Stimulated activated CD8-positive, alpha-beta memory T cell treated with anti-CD3 and anti-CD28 coated beads, Interleukin-7, amount 100 ng/mL, for 4 hours (primary cell): ENCODE data around the gene ELOVL6.
"Not testable (repeated sequence)": the region's sequence is repeated elsewhere in the genome, so short reads cannot be mapped to it uniquely, and the experiment has no call there.

ENCODE experiments used
- DNase-seq, 2 donors: peaks; one replicate each; pipeline ENCODE4 v3.0.0-alpha.2; 2020; ENCODE audit warnings: low read depth in 2 of 2

The ELOVL6 gene, protein sequence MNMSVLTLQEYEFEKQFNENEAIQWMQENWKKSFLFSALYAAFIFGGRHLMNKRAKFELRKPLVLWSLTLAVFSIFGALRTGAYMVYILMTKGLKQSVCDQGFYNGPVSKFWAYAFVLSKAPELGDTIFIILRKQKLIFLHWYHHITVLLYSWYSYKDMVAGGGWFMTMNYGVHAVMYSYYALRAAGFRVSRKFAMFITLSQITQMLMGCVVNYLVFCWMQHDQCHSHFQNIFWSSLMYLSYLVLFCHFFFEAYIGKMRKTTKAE

DNA sequence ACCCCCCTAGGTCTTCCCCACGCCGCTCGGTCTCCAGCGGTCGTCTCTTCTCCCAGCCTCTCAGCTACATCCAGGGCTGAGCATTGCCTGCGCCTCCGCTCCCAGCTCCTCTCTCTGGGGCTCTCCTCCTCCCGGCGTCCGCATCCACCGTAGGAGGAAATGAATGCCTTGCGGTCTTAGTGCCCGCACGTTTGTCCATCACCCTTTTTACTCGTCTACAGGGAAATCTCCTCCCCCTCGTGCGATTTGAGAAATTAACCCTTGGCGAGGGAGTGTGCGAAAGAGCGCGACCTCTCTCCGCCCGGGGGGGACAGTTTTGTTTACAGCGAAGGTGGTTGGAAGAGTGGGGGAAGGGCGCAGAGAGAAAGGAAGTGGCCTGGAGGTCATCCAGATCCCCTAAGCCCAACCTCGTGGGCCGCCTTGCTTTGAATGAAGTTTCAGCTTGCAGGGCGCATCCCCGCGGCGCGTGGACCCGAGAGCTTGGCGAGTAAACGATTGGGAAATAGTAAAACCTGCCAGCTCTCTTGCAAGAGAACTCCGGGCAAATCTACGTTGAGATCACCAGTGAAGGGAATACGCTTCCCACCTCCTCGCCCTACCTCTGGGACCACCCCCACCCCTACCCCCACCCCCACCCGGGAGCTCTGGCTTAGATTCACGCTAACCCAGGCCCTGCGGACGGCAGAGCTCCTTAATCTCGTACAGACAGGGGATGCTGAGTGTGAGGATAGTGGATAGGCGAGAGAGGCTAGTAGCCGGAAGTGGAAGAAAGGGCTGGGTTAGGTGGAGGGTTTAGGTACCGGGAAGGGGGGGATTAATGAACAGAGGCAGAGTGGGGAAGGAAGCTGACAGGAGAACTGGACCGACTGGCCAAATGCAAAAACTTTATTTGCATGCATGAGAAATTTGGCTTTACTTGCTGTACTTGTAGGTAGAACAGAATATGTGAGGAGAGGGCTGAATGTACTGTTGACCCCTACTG lies at the start of gene ELOVL6:
Gene ELOVL6, minus strand, starts transcription at position 181 of the 982 bp plus-strand sequence. CDS start 280 bp downstream, outside the sequence.
- peak in 1 of 2 donors; percentile 12 for DNase-seq

DNA sequence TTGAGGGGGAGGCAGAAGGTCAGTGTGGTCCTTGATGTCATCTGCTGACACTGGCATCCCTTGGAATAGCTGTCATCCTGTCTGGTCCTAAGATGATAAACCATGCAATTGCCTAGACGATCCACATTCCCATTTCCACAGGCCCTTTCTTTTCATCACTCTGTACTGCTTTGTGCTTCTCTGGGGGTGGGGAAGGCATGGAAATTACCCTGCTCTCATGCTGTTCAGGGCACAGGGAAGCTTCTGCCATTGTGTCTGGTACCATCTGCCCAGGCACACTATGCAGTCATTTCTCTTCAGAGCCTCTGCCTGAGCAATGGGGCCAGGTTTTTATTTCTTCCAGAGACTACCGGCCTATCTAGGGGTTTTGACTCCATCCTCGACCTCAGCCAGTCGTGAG lies 49.7 kb upstream of the ELOVL6 start:
- no peak for DNase-seq

- no peak for DNase-seq
Measured at GRCh38 chr4:110247591-110247990, 49.2 kb upstream of the ELOVL6 start.

GRCh38 chr4:110245577-110245976 lies 47.2 kb upstream of the ELOVL6 start:
- DNase-seq, result no peak

- DNase-seq, result no peak
Measured at GRCh38 chr4:110236324-110236723, 37.9 kb upstream of the ELOVL6 start.

- not testable (repeated sequence) for DNase-seq
Measured at GRCh38 chr4:110233581-110233980, 35.2 kb upstream of the ELOVL6 start.

DNA sequence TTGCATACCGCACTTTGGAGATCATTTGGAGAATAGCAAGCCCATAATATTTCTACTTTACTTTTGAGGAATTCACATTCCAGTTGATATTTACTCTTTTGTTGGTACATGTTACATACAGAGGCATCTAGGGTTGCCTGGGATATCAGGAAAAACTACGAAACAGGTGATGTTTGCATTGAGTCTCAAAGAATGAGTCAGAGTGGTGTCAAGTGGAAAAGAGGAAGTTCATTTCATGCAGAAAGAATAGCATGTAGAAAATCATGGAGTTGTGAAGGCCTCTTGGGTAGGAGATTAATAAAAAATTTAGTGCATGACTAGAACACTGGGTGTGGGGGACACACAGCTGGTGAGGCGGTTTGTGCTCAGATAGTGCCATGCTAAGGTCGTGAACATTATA lies 33.5 kb upstream of the ELOVL6 start:
- DNase-seq, result no peak

- DNase-seq, result no peak
Measured at GRCh38 chr4:110229266-110229665, 30.9 kb upstream of the ELOVL6 start.

DNA sequence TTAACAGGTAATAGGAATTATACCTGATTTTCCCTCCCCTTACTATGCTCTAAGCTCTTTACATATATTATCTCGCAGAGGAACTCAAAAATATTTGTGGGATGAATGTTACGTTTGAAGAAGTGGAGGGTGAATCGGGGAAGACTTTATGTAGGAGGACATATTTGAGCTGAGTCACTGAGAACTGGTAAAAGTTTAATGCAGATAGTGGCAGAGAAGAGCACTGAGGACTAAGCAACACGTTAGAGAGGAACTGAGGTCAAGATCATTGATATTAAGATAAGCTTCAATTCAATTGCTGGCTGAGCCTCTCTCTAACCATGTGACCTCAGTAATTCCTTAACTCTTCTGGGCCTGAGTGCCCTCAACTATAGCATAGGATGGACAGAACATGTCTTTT lies 26.4 kb upstream of the ELOVL6 start:
- DNase-seq, result no peak

DNA sequence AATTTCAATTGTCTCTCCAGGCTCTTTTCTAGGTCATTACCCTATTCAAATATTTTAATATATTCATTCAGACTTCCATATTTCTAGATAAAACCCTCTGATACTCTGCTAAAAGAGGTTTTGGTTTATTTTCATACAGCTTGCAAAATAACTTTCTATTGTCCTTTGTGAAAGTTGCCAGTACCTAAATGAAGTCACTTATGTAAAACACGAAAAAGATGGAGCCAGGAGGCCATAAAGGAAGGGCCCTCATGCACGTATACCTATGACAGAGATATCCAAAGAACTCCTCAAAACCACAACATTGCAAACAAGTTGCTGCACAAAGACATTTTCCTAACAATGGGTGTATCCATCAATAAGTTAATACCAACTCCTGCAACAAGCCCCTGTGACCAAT lies 25.7 kb upstream of the ELOVL6 start:
- no peak for DNase-seq

DNA sequence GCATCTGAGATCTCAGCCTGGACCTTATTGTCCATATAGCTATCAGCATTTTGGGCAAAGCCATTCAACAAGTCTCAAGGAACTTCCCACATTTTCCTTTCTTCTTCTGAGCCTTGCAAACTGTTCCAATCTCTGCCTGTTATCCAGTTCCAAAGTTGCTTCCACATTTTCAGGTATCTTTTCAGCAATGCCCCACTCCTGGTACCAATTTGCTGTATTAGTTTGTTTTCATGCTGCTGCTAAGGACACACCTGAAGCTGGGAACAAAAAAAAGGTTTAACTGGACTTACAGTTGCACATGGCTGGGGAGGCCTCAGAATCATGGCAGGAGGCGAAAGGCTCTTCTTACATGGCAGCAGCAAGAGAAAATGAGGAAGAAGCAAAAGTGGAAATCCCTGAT lies 20.5 kb upstream of the ELOVL6 start:
- DNase-seq, result not testable (repeated sequence)

DNA sequence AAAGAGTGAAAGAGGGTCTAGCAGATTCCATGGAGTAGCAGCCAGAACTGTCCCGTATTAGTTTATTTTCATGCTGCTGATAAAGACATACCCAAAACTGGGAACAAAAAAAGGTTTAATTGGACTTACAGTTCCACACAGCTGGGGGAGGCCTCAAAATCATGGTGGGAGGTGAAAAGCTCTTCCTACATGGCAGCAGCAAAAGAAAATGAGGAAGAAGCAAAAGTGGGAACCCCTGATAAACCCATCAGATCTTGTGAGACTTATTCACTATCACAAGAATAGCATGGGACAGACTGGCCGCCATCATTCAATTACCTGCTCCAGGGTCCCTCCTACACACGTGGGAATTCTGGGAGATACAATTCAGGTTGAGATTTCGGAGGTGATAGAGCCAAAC lies 18.8 kb upstream of the ELOVL6 start:
- DNase-seq, result not testable (repeated sequence)

GRCh38 chr4:110216129-110216528 lies 17.7 kb upstream of the ELOVL6 start:
- no peak for DNase-seq

- no peak for DNase-seq
Measured at GRCh38 chr4:110211770-110212061, 13.3 kb upstream of the ELOVL6 start.

DNA sequence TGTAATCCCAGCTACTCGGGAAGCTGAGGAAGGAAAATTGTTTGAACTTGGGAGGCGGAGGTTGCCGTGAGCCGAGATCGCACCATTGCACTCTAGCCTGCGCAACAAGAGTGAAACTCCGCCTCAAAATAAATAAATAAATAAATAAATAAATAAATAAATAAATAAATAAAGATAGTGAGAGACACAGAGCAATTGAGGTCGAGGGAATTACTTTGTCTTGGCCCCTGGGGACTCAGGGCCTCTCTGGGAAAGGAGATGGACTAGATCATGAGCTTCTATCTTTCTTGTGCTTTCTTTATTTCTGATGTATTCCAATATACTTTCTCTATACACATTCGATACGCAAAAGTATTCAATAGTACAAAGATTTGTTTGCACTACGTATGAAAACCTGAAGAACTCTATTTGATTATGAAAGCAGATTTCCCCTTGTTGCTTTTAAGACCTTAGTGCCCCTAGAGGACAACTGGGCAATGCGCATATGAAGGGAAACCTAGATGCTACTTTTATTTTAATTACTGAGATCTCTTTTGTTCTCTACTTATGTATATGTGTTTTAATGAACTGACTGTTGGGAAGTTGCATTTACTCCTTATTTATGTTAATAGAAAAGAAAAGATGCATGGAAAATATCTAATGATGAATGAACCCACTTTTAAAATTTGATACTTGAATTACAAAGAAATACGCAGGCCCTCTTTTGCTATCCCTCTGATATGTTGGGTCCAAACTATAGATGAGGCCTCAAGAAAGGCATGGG lies 12.8 kb upstream of the ELOVL6 start:
- peak in 1 of 2 donors; percentile 20 for DNase-seq

- no peak for DNase-seq
Measured at GRCh38 chr4:110208419-110208818, 10.0 kb upstream of the ELOVL6 start.

DNA sequence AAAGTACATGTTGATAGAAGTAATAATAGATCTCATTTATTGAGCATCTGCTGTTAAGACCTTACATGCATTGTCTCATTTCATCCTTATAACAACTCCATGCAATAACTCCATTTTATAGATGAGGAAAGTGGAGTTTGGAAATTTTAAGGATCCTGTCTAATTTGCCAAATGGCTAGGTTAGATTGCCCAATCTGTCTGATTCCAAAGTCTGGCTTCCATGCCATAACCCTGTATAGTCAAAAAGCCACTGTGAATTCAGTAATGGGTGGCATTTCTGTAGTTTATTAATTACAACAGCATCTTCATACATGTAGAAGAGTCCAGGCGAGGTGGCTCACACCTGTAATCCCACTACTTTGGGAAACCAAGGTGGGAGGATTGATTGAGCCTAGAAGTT lies 8.8 kb upstream of the ELOVL6 start:
- DNase-seq, result no peak

DNA sequence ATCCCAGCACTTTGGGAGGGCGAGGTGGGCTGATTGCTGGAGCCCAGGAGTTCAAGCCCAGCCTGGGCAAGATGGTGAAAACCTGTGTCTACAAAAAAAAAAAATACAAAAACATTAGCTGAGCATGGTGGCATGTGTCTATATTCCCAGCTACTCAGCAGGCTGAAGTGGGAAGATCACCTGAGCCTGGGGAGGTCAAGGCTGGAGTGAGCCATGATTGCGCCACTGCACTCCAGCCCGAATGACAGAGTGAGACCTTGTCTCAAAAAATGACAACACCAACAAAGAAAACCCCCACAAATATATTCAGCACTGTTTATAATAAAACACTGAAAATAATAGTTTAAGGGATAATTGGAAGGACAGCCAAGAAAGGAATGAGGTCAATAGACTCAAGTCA lies 3.6 kb upstream of the ELOVL6 start:
- no peak for DNase-seq

DNA sequence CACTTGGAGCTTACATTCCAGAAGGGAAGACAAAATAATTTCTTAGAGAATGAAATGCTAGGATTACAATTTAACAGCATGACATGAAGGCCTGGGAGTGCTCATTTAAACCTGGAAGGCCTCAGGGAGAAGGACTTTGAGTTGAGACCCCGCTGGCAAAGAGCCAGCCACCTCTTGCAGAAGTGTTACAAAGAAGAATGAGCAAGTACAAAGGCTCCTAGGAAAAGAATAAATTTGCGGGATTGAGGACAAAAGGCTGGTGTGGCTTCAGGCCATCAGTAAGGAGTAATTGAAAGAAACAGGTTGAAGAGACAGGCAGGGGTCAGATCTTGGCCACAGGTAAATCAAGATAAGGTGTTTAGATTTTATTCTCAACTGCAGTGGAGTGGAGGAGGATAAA lies 3.1 kb upstream of the ELOVL6 start:
- no peak for DNase-seq

DNA sequence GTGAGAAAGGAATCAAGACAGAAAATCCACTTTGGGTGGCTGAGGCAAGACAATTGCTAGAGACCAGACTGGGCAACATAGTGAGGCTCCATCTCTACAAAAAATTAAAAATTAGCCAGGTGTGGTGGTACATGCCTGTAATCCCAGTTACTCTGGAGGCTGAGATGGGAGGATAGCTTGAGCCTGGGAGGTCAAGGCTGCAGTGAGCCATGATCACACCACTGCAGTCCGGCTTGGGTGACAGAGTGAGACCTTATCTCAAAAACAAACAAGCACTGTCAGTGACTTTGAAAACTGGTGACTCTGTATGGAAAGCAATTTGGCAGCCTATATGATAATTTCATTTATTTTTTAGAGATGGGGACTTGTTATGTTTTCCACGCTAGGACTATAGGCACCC lies 2.3 kb upstream of the ELOVL6 start:
- DNase-seq, result no peak

GRCh38 chr4:110198049-110198434 lies 373 bp downstream of the ELOVL6 start:
- no peak for DNase-seq

- peak; percentile 36 for DNase-seq
Measured at GRCh38 chr4:110197529-110198042, 829 bp downstream of the ELOVL6 start.
